PFSK-1 (cell line): ENCODE results near the gene MGAT4B.

ENCODE experiments used
- FOXP2 ChIP-seq: optimal IDR thresholded peaks from 2 replicates; pipeline ENCODE3; 2011; ENCODE audit warnings: borderline replicate concordance, control low read depth, inconsistent platforms; ENCODE audit not compliant: insufficient read depth; ENCODE audit errors: extremely low read length, extremely low read depth
- POLR2AphosphoS5 ChIP-seq: IDR thresholded peaks from 2 replicates; pipeline ENCODE4 v1.6.1; 2012; ENCODE audit warnings: low read depth, mild to moderate bottlenecking, control low read depth, low read length, moderate library complexity
- SIN3A ChIP-seq: IDR thresholded peaks from 2 replicates; pipeline ENCODE4 v1.6.1; 2012; ENCODE audit warnings: mild to moderate bottlenecking, low read length, moderate library complexity, borderline replicate concordance; ENCODE audit not compliant: insufficient read depth
- TAF1 ChIP-seq: IDR thresholded peaks from 2 replicates; pipeline ENCODE4 v1.6.1; 2012; ENCODE audit warnings: low read length, control low read depth, borderline replicate concordance; ENCODE audit not compliant: insufficient read depth
- TF ChIP-seq, protein P1 (sequence below), 2 experiments: IDR thresholded peaks; 2 replicates each; pipeline versions ENCODE4 v1.6.1 to v1.8.0; 2011 to 2012; ENCODE audit warnings: low read depth in 2 of 2, low read length in 2 of 2, control low read depth in 1 of 2, inconsistent platforms in 1 of 2, mild to moderate bottlenecking in 1 of 2, moderate library complexity in 1 of 2; ENCODE audit not compliant: insufficient read depth in 1 of 2

The MGAT4B gene

DNA sequence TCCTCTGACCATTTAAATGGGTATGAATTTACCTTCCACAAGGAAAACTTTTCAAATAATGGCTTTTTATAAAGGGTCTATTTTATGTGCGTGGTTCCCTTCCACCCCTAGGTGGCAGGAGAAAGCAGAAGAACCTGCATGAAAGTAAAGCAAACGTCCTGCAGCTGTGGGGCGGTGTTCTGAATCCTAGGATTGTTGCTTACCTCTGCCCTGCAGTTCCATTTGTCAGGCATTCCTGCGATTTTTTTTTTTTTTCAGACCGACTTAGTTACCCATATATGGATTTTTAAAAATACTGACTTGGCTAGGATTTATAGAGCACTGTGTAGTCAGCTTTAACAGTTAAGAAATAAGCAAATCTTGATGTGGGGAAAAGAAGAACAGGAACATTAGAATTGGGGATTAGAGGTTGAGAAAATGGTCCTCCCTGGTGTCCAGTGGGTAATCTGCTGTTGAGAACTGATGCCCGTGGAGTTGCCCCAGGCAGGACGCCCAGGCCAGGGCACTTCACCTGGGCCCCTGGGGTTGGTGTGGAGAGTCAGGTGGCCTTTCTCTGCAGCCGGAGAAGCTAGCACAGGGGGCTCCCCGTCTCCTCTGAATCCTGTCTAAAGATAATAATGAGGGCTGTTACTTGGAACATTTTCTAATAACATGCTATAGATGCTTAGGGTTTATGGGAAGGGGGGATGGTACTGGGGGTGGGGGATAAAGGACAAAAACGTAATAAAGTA, 43.3 kb downstream of the MGAT4B start:
- TF ChIP-seq TAF1 (no peak), SIN3A (no peak)
- TF ChIP-seq, protein P1, sequence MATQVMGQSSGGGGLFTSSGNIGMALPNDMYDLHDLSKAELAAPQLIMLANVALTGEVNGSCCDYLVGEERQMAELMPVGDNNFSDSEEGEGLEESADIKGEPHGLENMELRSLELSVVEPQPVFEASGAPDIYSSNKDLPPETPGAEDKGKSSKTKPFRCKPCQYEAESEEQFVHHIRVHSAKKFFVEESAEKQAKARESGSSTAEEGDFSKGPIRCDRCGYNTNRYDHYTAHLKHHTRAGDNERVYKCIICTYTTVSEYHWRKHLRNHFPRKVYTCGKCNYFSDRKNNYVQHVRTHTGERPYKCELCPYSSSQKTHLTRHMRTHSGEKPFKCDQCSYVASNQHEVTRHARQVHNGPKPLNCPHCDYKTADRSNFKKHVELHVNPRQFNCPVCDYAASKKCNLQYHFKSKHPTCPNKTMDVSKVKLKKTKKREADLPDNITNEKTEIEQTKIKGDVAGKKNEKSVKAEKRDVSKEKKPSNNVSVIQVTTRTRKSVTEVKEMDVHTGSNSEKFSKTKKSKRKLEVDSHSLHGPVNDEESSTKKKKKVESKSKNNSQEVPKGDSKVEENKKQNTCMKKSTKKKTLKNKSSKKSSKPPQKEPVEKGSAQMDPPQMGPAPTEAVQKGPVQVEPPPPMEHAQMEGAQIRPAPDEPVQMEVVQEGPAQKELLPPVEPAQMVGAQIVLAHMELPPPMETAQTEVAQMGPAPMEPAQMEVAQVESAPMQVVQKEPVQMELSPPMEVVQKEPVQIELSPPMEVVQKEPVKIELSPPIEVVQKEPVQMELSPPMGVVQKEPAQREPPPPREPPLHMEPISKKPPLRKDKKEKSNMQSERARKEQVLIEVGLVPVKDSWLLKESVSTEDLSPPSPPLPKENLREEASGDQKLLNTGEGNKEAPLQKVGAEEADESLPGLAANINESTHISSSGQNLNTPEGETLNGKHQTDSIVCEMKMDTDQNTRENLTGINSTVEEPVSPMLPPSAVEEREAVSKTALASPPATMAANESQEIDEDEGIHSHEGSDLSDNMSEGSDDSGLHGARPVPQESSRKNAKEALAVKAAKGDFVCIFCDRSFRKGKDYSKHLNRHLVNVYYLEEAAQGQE (IDR thresholded peaks at IDR 0.05; ENCODE audit: insufficient read depth in 1 of 2, low read depth in 2 of 2, low read length in 2 of 2), result no peak

DNA sequence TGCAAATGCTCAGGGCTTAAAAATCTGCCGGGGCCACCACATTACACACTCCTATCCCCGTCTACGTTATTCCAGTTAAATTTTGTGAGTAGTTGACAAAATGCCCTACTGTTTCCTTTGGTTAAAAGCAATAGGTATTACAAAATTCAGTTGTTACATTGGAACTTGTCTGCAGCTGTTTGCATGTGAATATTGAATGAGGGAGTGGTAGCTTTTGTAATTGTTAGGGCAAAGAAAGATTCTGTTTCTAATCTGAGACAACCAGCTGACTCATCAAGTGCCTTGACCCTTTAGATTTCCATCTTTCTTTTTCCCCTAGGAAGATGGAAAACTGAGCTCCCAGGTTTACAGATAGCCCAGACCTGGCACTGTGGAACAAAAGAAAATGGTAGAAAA, 43.9 kb downstream of the MGAT4B start:
- TF ChIP-seq POLR2AphosphoS5 (no peak), FOXP2 (no peak), SIN3A (no peak), TAF1 (no peak)
- TF ChIP-seq, protein P1 (IDR thresholded peaks at IDR 0.05; ENCODE audit: insufficient read depth in 1 of 2, low read depth in 2 of 2, low read length in 2 of 2), result no peak

DNA sequence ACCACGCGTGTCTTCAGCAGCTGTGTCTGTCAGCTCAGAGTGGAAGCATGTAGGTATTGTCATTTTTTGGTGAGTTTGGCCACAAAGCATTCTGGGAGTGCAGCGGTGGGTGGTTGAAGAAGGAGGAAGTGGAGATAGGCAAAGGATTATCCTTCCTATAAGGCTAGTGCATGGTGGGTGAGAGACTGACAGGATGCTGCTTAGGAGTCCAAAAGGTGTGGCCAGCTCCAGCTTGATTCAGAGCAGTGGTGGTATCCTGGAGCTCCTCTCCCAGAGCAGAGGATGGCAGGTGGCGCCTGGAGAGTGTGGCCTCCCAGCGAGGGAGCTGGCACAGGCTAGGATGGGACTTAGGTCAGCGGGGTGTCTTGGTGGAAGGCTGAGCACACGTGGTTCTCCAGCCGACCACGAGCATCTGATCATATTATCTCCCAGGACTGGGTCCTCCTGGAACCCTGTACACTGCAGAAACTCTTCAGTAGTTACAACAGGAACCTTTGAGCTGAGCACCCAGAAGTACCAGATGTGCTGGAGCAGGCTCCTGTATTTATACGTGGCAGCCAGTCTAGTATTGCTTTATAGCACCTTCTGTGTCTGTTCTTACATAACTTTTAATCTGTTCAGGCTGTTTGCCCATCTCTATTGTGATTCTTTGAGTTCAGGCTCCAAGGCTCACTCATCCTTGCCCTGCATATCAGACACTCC, 44.4 kb downstream of the MGAT4B start:
- no peak for TF ChIP-seq FOXP2
- no peak for TF ChIP-seq SIN3A
- no peak for TF ChIP-seq TAF1
- TF ChIP-seq, protein P1 (IDR thresholded peaks at IDR 0.05; ENCODE audit: insufficient read depth in 1 of 2, low read depth in 2 of 2, low read length in 2 of 2), result no peak
- TF ChIP-seq POLR2AphosphoS5, result no peak

DNA sequence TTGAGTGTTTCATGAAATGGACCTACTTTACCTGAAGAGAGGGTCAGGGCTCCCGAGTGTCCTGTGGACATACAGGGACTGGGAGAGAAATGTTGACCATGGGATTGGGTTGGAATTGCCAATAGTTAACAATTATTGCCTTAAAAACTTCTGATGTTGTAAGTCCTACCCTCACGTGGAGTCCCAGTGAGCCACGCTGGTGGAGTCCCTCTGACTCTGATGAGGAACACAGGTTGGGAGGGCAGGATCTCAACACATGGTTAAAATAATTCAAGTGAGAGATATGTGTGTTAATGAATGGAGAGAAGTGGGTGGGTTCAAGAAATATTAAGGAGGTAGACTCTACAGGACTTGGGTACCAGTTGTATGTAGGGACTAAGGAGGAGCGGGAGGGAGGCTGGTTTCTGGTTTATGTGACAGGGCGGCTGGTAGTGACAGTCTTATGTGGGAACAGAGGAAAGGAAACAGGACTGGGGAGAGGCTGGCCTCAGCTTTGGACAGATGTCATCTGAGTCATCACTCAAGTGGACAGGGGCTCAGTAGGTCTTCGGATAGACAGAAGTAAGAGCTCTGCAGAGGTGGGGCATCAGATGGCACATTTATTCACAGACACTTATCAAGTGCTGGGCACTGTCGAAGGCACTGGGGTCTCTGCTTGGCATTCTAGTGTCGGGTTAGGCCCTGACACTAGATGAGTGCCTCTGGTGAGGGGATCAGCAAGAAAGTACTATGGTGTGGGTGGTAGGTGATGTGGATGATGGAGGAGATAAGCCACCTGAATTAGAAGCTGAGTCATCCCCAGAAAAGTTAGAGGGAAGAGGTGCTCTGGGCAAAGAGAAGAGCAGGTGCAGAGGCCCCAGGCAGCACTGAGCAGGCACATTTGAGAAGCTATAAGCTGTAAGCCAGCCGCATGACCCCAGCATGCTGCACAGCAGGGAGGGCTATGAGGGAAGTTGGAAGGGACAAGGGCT, 46.8 kb downstream of the MGAT4B start:
- TF ChIP-seq SIN3A (no peak), FOXP2 (no peak), TAF1 (no peak)
- TF ChIP-seq, protein P1 (IDR thresholded peaks at IDR 0.05; ENCODE audit: insufficient read depth in 1 of 2, low read depth in 2 of 2, low read length in 2 of 2), result no peak
